OCI-LY3 (cell line): ENCODE measurements around the gene TBC1D8.

Experiments used
- H2AFZ ChIP-seq: fragments of 200-600, 300-600 bp; shearing (Covaris generic); 2 replicates; pipeline ENCODE4 v1.6.0; 2014; ENCODE audit warnings: antibody characterized with exemption, low read depth, low read length
- H3K27ac ChIP-seq: fragments of 200-600, 300-600 bp; sonication (generic); 2 replicates; pipeline ENCODE4 v1.5.1; 2014; ENCODE audit warnings: mild to moderate bottlenecking, low read length, moderate library complexity, mixed read lengths
- H3K27me3 ChIP-seq: fragments of 200-600, 300-600 bp; sonication (generic); 2 replicates; pipeline ENCODE4 v1.6.1; 2014; ENCODE audit warnings: low read depth, low read length, mixed read lengths
- H3K36me3 ChIP-seq: fragments of 200-600, 300-600 bp; sonication (generic); replicated peaks from 2 replicates; pipeline ENCODE3; 2014; ENCODE audit warnings: low read depth, low read length, mixed read lengths
- H3K4me1 ChIP-seq: fragments of 300-600, 200-600 bp; sonication (generic); 2 replicates; pipeline ENCODE4 v1.6.1; 2014; ENCODE audit warnings: low read length, mixed read lengths
- H3K4me2 ChIP-seq: fragments of 200-600, 300-600 bp; sonication (generic); 2 replicates; pipeline ENCODE4 v1.6.1; 2014; ENCODE audit warnings: low read length, mixed read lengths
- H3K4me3 ChIP-seq: fragments of 300-600, 200-600 bp; sonication (generic); 2 replicates; pipeline ENCODE4 v1.5.1; 2014; ENCODE audit warnings: antibody characterized with exemption, mild to moderate bottlenecking, low read length, moderate library complexity
- H3K79me2 ChIP-seq: fragments of 300-600, 200-600 bp; shearing (Covaris generic); 2 replicates; pipeline ENCODE4 v1.6.1; 2014; ENCODE audit warnings: mild to moderate bottlenecking, low read length, mixed read lengths
- H3K9ac ChIP-seq: fragments of 300-600, 200-600 bp; shearing (Covaris generic); 2 replicates; pipeline ENCODE4 v1.6.0; 2014; ENCODE audit warnings: mild to moderate bottlenecking, low read length, moderate library complexity
- H3K9me3 ChIP-seq: fragments of 200-600, 300-600 bp; shearing (Covaris generic); 2 replicates; pipeline ENCODE4 v1.6.1; 2014; ENCODE audit warnings: low read length, mixed read lengths; ENCODE audit not compliant: insufficient read depth
- H4K20me1 ChIP-seq: fragments of 200-600, 300-600 bp; sonication (generic); 2 replicates; pipeline ENCODE4 v1.6.1; 2016; ENCODE audit warnings: low read length, mixed read lengths; ENCODE audit not compliant: insufficient read depth
- EZH2phosphoT487 ChIP-seq: fragments of 200-600 bp; shearing (Covaris generic); IDR thresholded peaks from 2 replicates; pipeline ENCODE4 v1.6.1; 2018; ENCODE audit warnings: antibody characterized with exemption, mixed run types, low read depth
- TF ChIP-seq, protein P1 (sequence below): fragments of 200-600, 300-600 bp; sonication (generic); IDR thresholded peaks from 2 replicates; pipeline ENCODE4 v1.5.1; 2014; ENCODE audit warnings: antibody characterized with exemption, low read length, low read depth

The TBC1D8 gene

DNA sequence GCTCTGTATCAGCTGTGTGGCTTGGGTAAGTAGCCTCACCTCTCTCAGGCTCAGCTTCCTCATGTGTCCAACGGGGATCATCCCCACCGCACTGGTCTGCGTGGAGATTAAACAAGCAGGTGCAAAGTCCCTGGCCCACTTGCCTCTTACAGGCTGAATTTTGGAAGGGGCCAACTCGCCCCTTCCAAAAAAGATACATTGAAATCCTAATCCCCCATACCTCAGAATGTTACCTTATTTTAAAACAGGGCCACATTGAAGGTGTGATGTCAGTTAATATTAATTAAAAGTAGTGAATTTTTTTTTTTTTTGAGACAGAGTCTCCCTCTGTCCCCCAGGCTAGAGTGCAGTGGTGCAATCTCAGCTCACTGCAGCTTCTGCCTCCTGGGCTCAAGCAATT lies 34.8 kb downstream of the TBC1D8 start:
- no peaks in the 10 kb centered on the region for H4K20me1 ChIP-seq
- no peak overlapping the region for H3K9ac ChIP-seq
- H3K4me1 ChIP-seq = peaks cover 13% of the 10 kb centered on the region
- no peak overlapping the region for H2AFZ ChIP-seq
- H3K36me3 ChIP-seq = no peaks in the 10 kb centered on the region
- no peak overlapping the region for H3K4me2 ChIP-seq
- H3K27me3 ChIP-seq = peaks cover 20% of the 10 kb centered on the region
- H3K4me3 ChIP-seq = no peak overlapping the region
- TF ChIP-seq, protein P1, sequence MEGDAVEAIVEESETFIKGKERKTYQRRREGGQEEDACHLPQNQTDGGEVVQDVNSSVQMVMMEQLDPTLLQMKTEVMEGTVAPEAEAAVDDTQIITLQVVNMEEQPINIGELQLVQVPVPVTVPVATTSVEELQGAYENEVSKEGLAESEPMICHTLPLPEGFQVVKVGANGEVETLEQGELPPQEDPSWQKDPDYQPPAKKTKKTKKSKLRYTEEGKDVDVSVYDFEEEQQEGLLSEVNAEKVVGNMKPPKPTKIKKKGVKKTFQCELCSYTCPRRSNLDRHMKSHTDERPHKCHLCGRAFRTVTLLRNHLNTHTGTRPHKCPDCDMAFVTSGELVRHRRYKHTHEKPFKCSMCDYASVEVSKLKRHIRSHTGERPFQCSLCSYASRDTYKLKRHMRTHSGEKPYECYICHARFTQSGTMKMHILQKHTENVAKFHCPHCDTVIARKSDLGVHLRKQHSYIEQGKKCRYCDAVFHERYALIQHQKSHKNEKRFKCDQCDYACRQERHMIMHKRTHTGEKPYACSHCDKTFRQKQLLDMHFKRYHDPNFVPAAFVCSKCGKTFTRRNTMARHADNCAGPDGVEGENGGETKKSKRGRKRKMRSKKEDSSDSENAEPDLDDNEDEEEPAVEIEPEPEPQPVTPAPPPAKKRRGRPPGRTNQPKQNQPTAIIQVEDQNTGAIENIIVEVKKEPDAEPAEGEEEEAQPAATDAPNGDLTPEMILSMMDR = no peak
- TF ChIP-seq EZH2phosphoT487 = no peak
- H3K27ac ChIP-seq = no peak overlapping the region
- H3K9me3 ChIP-seq = no peaks in the 10 kb centered on the region
- no peaks in the 10 kb centered on the region for H3K79me2 ChIP-seq

DNA sequence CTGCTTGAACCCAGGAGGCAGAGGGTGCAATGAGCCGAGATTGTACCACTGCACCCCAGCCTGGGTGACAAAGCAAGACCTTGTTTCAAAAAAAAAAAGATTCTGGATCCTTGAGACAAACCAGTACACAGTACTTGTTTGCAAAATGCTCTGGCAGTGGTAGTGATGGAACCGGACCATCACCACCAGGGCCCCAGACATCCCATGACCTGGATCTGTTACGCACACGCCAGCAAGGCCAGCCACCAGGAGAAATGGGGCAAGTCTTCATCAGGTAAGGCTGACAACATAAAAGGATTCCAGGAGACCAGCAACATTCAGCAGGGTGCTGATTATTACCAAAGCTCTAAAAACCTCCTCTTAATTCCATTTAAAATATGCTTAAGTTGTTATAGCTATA lies 35.5 kb downstream of the TBC1D8 start:
- H3K9ac ChIP-seq = no peak overlapping the region

DNA sequence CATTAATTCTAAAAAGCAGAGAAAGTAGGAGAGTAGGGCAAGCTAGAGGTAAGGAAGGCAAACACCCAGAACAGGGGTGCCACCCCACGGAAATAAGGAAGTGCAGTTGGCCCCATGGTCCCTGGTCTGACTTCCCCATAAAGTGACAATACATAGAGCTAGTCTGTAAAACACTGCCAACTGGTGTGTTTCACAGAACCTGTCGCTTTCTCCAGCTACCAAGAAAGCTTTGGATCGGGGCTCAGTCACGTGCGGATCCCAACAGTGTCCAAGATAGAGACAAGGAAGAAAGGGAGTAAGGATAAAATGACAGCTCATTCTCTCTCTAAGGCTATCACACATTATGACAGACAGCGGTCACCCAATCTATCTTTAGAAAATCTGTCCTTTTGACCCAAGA lies 36.4 kb downstream of the TBC1D8 start:
- Histone ChIP-seq H2AFZ (no peak overlapping the region; the same call in 1 of the 2 replicates), H3K27ac (no peak overlapping the region), H3K4me1 (peaks cover 13% of the 10 kb centered on the region), H3K9ac (no peak overlapping the region), H3K9me3 (no peaks in the 10 kb centered on the region), H3K4me3 (no peak overlapping the region), H3K36me3 (no peaks in the 10 kb centered on the region), H4K20me1 (no peaks in the 10 kb centered on the region), H3K4me2 (no peak overlapping the region), H3K79me2 (no peaks in the 10 kb centered on the region), H3K27me3 (peaks cover 20% of the 10 kb centered on the region)
- TF ChIP-seq, protein P1 = no peak
- no peak for TF ChIP-seq EZH2phosphoT487

More for the DNA sequence above, 35.5 kb downstream of the TBC1D8 start:
- no peaks in the 10 kb centered on the region for H4K20me1 ChIP-seq
- no peak overlapping the region for H3K27ac ChIP-seq
- H3K4me2 ChIP-seq = no peak overlapping the region
- peaks cover 20% of the 10 kb centered on the region for H3K27me3 ChIP-seq
- peaks cover 13% of the 10 kb centered on the region for H3K4me1 ChIP-seq
- H3K36me3 ChIP-seq = no peaks in the 10 kb centered on the region
- no peaks in the 10 kb centered on the region for H3K9me3 ChIP-seq
- TF ChIP-seq, protein P1 = no peak
- no peak for TF ChIP-seq EZH2phosphoT487
- H2AFZ ChIP-seq = no peak overlapping the region
- H3K79me2 ChIP-seq = no peaks in the 10 kb centered on the region
- H3K4me3 ChIP-seq = no peak overlapping the region

DNA sequence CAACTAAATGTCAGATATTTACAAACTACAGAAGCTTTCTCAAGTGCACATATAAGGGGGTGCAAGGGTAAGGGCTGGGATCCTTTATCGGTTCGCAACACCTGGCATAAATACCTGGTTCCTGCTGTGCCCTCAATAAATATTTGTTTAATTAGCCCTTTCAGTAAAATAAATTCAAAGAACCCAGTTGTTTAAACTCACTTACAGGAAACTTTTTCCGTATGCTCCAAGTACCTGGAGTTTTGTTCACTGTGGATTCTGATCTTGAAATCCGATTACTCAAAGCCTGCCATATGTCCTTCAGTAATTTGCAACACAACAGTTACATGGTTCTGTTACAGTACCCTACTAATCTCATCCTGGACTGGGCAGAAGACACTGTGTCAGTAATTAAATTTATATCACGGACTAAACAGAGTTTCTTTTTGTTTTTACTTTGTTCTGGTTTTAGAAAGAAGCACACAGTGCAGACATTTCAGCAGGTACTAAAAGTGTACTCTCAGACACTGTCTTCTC lies 36.9 kb downstream of the TBC1D8 start:
- TF ChIP-seq, protein P1 = no peak
- no peak for TF ChIP-seq EZH2phosphoT487
- H2AFZ ChIP-seq = no peak overlapping the region; the same call in 1 of the 2 replicates
- H3K4me3 ChIP-seq = no peak overlapping the region
- no peaks in the 10 kb centered on the region for H3K36me3 ChIP-seq
- no peaks in the 10 kb centered on the region for H3K79me2 ChIP-seq
- H3K27me3 ChIP-seq = peaks cover 20% of the 10 kb centered on the region
- H4K20me1 ChIP-seq = no peaks in the 10 kb centered on the region
- H3K4me1 ChIP-seq = peaks cover 13% of the 10 kb centered on the region
- no peaks in the 10 kb centered on the region for H3K9me3 ChIP-seq
- no peak overlapping the region for H3K9ac ChIP-seq
- H3K27ac ChIP-seq = no peak overlapping the region
- H3K4me2 ChIP-seq = no peak overlapping the region
